Peyer's patch (tissue), 4 donors: Measurements from ENCODE around the gene DCANP1.

Experiments used
- CTCF ChIP-seq, 6 experiments: fragments of 450-650 bp in 4 of 6; fragments of 200-600 bp in 2 of 6; sonication (generic) in 1 of 6; IDR thresholded peaks; one replicate each; pipeline ENCODE4 v1.5.1; 2017 to 2019; ENCODE audit warnings: antibody characterized with exemption in 6 of 6, mild to moderate bottlenecking in 3 of 6, moderate library complexity in 1 of 6
- POLR2A ChIP-seq, 2 donors: fragments of 450-650 bp; IDR thresholded peaks; one replicate each; pipeline ENCODE4 v1.5.1; 2017; ENCODE audit warnings: antibody characterized with exemption in 2 of 2, mild to moderate bottlenecking in 2 of 2, moderate library complexity in 2 of 2

GRCh38 chr5:135457424-135458071 is 10.4 kb upstream of the DCANP1 start:
- TF ChIP-seq CTCF (IDR thresholded peaks at IDR 0.05) (peak; percentile 21 to 71 (median 62)), POLR2A (IDR thresholded peaks at IDR 0.05) (no peak)
